DND-41 (cell line): ENCODE data around the gene TMEM106B.

Experiments used
- ATAC-seq: fragments of 200-7000 bp; cut with Tn5 transposase; 3 replicates; pipeline ENCODE4 v1.9.1; 2021; ENCODE audit warnings: low read depth; ENCODE audit not compliant: insufficient read depth
- DNase-seq: peaks from one replicate; pipeline ENCODE4 v3.0.0-alpha.2; 2020
- H2AFZ ChIP-seq: 2 replicates; pipeline ENCODE4 v1.6.0; 2012; ENCODE audit warnings: low read depth, low read length
- H3K27ac ChIP-seq: 2 replicates; pipeline ENCODE4 v1.5.1; 2012; ENCODE audit warnings: low read length, inconsistent platforms
- H3K27me3 ChIP-seq: fragments of 200-600 bp; sonication (generic); 2 replicates; pipeline ENCODE4 v1.6.0; 2012; ENCODE audit warnings: low read length, mild to moderate bottlenecking, inconsistent platforms; ENCODE audit not compliant: insufficient read depth, poor library complexity
- H3K36me3 ChIP-seq: 2 replicates; pipeline ENCODE4 v1.5.1; 2012; ENCODE audit warnings: low read length, inconsistent platforms; ENCODE audit not compliant: insufficient read depth
- H3K4me1 ChIP-seq: 2 replicates; pipeline ENCODE4 v1.5.1; 2012; ENCODE audit warnings: mild to moderate bottlenecking, low read length; ENCODE audit not compliant: insufficient read depth
- H3K4me2 ChIP-seq: 2 replicates; pipeline ENCODE4 v1.6.0; 2012; ENCODE audit warnings: mild to moderate bottlenecking, moderate library complexity, low read length, inconsistent platforms; ENCODE audit not compliant: insufficient read depth
- H3K4me3 ChIP-seq, 2 experiments: fragments of 200-600 bp in 1 of 2; shearing (Covaris generic) in 1 of 2; 2 replicates each; pipeline ENCODE4 v1.5.1; 2012 to 2016; ENCODE audit warnings: inconsistent platforms in 2 of 2, low read length in 2 of 2, mild to moderate bottlenecking in 2 of 2, low read depth in 1 of 2, moderate library complexity in 1 of 2
- H3K79me2 ChIP-seq: 2 replicates; pipeline ENCODE4 v1.6.0; 2012; ENCODE audit warnings: low read length, inconsistent platforms; ENCODE audit not compliant: insufficient read depth
- H3K9ac ChIP-seq: 2 replicates; pipeline ENCODE4 v1.6.0; 2012; ENCODE audit warnings: low read depth, mild to moderate bottlenecking, inconsistent platforms, low read length, moderate library complexity
- H3K9me3 ChIP-seq: 2 replicates; pipeline ENCODE4 v1.5.1; 2012; ENCODE audit warnings: low read length, moderate library complexity, mild to moderate bottlenecking, inconsistent platforms; ENCODE audit not compliant: insufficient read depth, severe bottlenecking
- H4K20me1 ChIP-seq: 2 replicates; pipeline ENCODE4 v1.6.0; 2012; ENCODE audit warnings: low read length; ENCODE audit not compliant: insufficient read depth
- EZH2 ChIP-seq: IDR thresholded peaks from 3 replicates; pipeline ENCODE4 v1.6.1; 2012; ENCODE audit warnings: borderline replicate concordance, low read depth, mild to moderate bottlenecking, moderate library complexity, low read length, inconsistent platforms; ENCODE audit not compliant: severe bottlenecking
- TF ChIP-seq, protein P1 (sequence below): IDR thresholded peaks from 2 replicates; pipeline ENCODE4 v1.5.1; 2012; ENCODE audit warnings: borderline replicate concordance, low read length, moderate library complexity, mild to moderate bottlenecking; ENCODE audit not compliant: poor library complexity, severe bottlenecking; ENCODE audit errors: extremely low read depth

The TMEM106B gene

DNA sequence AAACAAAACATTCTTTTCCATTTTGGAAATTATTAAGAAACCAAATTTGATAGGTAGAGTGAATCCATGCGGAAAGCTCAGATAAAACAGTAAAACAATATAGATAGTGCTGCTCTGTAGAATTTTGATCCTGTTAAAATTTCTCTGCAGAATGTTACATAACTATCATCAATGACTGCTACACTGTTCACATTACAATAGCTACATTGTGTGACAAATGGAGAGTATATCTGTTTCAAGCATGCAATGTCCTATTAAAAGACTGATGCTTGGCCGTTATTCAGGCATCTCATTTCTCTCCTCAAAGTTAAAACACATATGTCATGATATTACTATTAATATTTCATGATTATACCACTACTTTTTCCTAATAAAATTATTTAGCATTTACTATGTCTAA lies 14.7 kb upstream of the TMEM106B start:
- ATAC-seq = no peak
- Histone ChIP-seq H3K4me3 (no peak overlapping the region), H3K36me3 (no peaks in the 10 kb centered on the region), H3K79me2 (no peaks in the 10 kb centered on the region), H3K27me3 (no peaks in the 10 kb centered on the region), H3K9ac (no peak overlapping the region), H4K20me1 (no peaks in the 10 kb centered on the region), H3K27ac (no peak overlapping the region), H3K9me3 (no peaks in the 10 kb centered on the region), H3K4me1 (no peaks in the 10 kb centered on the region), H3K4me2 (no peak overlapping the region), H2AFZ (no peak overlapping the region)
- no peak for DNase-seq
- no peak for TF ChIP-seq EZH2
- TF ChIP-seq, protein P1, sequence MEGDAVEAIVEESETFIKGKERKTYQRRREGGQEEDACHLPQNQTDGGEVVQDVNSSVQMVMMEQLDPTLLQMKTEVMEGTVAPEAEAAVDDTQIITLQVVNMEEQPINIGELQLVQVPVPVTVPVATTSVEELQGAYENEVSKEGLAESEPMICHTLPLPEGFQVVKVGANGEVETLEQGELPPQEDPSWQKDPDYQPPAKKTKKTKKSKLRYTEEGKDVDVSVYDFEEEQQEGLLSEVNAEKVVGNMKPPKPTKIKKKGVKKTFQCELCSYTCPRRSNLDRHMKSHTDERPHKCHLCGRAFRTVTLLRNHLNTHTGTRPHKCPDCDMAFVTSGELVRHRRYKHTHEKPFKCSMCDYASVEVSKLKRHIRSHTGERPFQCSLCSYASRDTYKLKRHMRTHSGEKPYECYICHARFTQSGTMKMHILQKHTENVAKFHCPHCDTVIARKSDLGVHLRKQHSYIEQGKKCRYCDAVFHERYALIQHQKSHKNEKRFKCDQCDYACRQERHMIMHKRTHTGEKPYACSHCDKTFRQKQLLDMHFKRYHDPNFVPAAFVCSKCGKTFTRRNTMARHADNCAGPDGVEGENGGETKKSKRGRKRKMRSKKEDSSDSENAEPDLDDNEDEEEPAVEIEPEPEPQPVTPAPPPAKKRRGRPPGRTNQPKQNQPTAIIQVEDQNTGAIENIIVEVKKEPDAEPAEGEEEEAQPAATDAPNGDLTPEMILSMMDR = no peak

DNA sequence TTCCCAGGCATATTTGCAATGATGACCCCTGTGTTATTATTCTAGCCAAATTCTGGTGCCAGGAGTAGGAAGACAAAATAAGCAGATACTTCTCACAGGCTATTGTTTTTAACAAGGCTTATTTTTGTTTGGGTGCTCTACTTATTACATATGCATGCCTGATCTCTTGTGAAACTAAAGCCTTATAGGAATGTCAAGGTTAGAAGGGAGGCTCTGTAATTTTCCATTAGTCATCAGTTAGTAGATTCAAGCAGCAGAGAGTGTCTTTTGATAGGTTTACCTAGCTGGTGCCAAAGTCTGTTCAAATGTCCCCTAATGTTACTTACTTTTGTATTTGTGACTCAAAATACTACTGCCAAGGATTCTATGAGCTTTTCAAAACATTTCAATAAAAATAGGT lies 11.7 kb upstream of the TMEM106B start:
- no peak for ATAC-seq

DNA sequence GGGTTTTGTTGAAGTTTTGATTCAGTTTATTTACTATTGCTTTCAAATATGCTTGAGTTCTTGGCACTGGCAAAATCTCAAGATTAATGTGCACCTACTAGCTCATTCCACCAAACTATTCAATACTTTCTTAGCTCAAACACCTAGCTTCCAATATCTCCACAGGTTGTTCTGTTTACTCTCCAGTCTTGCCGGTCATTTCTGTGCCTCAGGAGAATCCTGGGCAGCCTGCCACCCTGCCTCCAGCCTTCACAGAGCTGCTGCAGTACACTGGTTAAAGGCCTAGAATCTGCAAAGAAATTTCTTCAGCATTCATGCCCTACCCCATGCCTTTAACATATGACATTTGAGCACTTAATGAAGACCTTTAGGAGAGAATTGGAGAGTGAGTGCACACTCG lies 4.0 kb upstream of the TMEM106B start:
- DNase-seq (no peak), ATAC-seq (no peak)
- Histone ChIP-seq H3K9me3 (no peaks in the 10 kb centered on the region), H3K4me3 (no peak overlapping the region), H2AFZ (no peak overlapping the region), H3K27ac (no peak overlapping the region), H3K4me2 (no peak overlapping the region), H3K9ac (no peak overlapping the region), H4K20me1 (no peaks in the 10 kb centered on the region), H3K27me3 (no peaks in the 10 kb centered on the region), H3K79me2 (no peaks in the 10 kb centered on the region), H3K36me3 (no peaks in the 10 kb centered on the region), H3K4me1 (no peaks in the 10 kb centered on the region)
- TF ChIP-seq, protein P1 = no peak
- no peak for TF ChIP-seq EZH2

More for the DNA sequence above, 11.7 kb upstream of the TMEM106B start:
- no peak overlapping the region for H2AFZ ChIP-seq
- H4K20me1 ChIP-seq = no peaks in the 10 kb centered on the region
- no peaks in the 10 kb centered on the region for H3K9me3 ChIP-seq
- no peaks in the 10 kb centered on the region for H3K4me1 ChIP-seq
- H3K27ac ChIP-seq = no peak overlapping the region
- no peak for DNase-seq
- no peaks in the 10 kb centered on the region for H3K27me3 ChIP-seq
- H3K36me3 ChIP-seq = no peaks in the 10 kb centered on the region
- H3K4me3 ChIP-seq = no peak overlapping the region
- no peak overlapping the region for H3K9ac ChIP-seq
- no peaks in the 10 kb centered on the region for H3K79me2 ChIP-seq
- no peak overlapping the region for H3K4me2 ChIP-seq
- TF ChIP-seq, protein P1 = no peak
- TF ChIP-seq EZH2 = no peak

DNA sequence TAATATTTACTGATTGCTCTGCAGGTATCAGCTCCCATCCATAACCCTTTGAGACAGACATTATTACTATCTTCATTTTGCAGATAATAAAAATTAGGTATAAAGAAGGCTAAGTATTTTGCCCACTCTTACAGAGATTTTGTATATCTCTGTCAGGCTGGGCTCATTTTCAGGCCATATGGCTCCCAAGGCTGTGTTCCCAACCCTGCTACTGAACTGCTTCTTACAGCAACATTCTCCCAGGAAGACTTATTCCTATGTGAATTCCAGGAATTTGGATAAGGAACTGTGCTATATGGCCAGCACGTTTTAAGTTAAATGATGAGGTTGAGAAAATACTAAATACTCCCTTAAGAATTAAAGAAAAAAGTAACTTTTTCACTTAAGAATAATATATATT lies 1.9 kb upstream of the TMEM106B start:
- no peak for ATAC-seq
- TF ChIP-seq, protein P1 = no peak
- TF ChIP-seq EZH2 = no peak
- H3K4me2 ChIP-seq = no peak overlapping the region
- no peak overlapping the region for H3K27ac ChIP-seq
- no peaks in the 10 kb centered on the region for H3K4me1 ChIP-seq
- no peaks in the 10 kb centered on the region for H3K9me3 ChIP-seq
- no peak for DNase-seq
- H3K36me3 ChIP-seq = no peaks in the 10 kb centered on the region
- H2AFZ ChIP-seq = no peak overlapping the region
- no peak overlapping the region for H3K9ac ChIP-seq
- no peaks in the 10 kb centered on the region for H3K79me2 ChIP-seq
- no peaks in the 10 kb centered on the region for H4K20me1 ChIP-seq
- no peak overlapping the region for H3K4me3 ChIP-seq
- H3K27me3 ChIP-seq = no peaks in the 10 kb centered on the region
